Left ventricle myocardium inferior (tissue), 1 donor: ENCODE results near the gene ASIC2. TPM values are rescaled to one million over a fixed set of nuclear protein-coding genes. Genes with fewer than 3 reads are reported as not detected.

Source experiments
- DNase-seq: peaks from one replicate; pipeline ENCODE4 v3.0.0-alpha.2; 2020
- H3K27ac ChIP-seq: fragments of 200-600 bp; replicated peaks from 2 replicates; pipeline ENCODE4 v1.8.0; 2021
- H3K27me3 ChIP-seq: fragments of 200-600 bp; 2 replicates; pipeline ENCODE4 v1.8.0; 2021; ENCODE audit warnings: low read depth
- H3K36me3 ChIP-seq: fragments of 200-600 bp; 2 replicates; pipeline ENCODE4 v1.8.0; 2021
- H3K4me1 ChIP-seq: fragments of 200-600 bp; 2 replicates; pipeline ENCODE4 v1.8.0; 2021
- H3K4me3 ChIP-seq: fragments of 200-600 bp; 2 replicates; pipeline ENCODE4 v1.8.0; 2021; ENCODE audit warnings: mild to moderate bottlenecking, moderate library complexity
- H3K9me3 ChIP-seq: fragments of 200-600 bp; replicated peaks from 2 replicates; pipeline ENCODE4 v1.8.0; 2021
- CTCF ChIP-seq: fragments of 200-600 bp; IDR thresholded peaks from 2 replicates; pipeline ENCODE4 v1.8.0; 2021; ENCODE audit warnings: antibody characterized with exemption, mild to moderate bottlenecking, borderline replicate concordance
- intact Hi-C: fragments of 100-400 bp; cut with micrococcal nuclease; formaldehyde crosslinking; loops from one replicate; pipeline ENCODE4 v1.11.0; 2022
- total RNA-seq: library from RNA; stranded (reverse); fragmentation: NEBNext Ultra II Directional; extraction: Animal tissue kit (Norgen Biotek cat#: 25700); gene quantifications from one replicate; pipeline ENCODE4 v1.2.1, GENCODE V29; 2021
- donor health status: DM: no; HTN: yes; CAD: no; lungs with severe emphysema.

ASIC2 gene
- total RNA-seq, 1 donor from 2014 or later: not detected

- no peak for TF ChIP-seq CTCF
- Histone ChIP-seq H3K9me3 (no peaks in the 10 kb centered on the region), H3K27me3 (peaks cover 89% of the 10 kb centered on the region), H3K4me1 (no peaks in the 10 kb centered on the region), H3K4me3 (no peak overlapping the region), H3K36me3 (no peaks in the 10 kb centered on the region), H3K27ac (no peak overlapping the region)
- intact Hi-C loops: no loop called here
- no peak for DNase-seq
Observed at GRCh38 chr17:33116021-33116551, 177.0 kb downstream of the ASIC2 start.

- peaks cover 89% of the 10 kb centered on the region for H3K27me3 ChIP-seq
- H3K4me1 ChIP-seq: no peaks in the 10 kb centered on the region
- no peak overlapping the region for H3K27ac ChIP-seq
- H3K9me3 ChIP-seq: no peaks in the 10 kb centered on the region
- no peaks in the 10 kb centered on the region for H3K36me3 ChIP-seq
- intact Hi-C loops: no loop called here
- no peak for DNase-seq
- no peak overlapping the region for H3K4me3 ChIP-seq
- TF ChIP-seq CTCF: no peak
Observed at GRCh38 chr17:33115366-33115765, 177.7 kb downstream of the ASIC2 start.

- no peaks in the 10 kb centered on the region for H3K4me1 ChIP-seq
- H3K36me3 ChIP-seq: no peaks in the 10 kb centered on the region
- DNase-seq: no peak
- peaks cover 92% of the 10 kb centered on the region for H3K27me3 ChIP-seq
- H3K27ac ChIP-seq: no peak overlapping the region
- no peaks in the 10 kb centered on the region for H3K9me3 ChIP-seq
- no peak for TF ChIP-seq CTCF
- no peak overlapping the region for H3K4me3 ChIP-seq
- intact Hi-C loops: no loop called here
Observed at GRCh38 chr17:33113991-33114370, 179.1 kb downstream of the ASIC2 start.

- Histone ChIP-seq H3K27ac (no peak overlapping the region), H3K4me1 (no peaks in the 10 kb centered on the region), H3K9me3 (no peaks in the 10 kb centered on the region), H3K4me3 (no peak overlapping the region), H3K36me3 (no peaks in the 10 kb centered on the region), H3K27me3 (peaks cover 90% of the 10 kb centered on the region)
- TF ChIP-seq CTCF: no peak
- intact Hi-C loops: no loop called here
- no peak for DNase-seq
Observed at GRCh38 chr17:33113276-33113990, 179.7 kb downstream of the ASIC2 start.

- peaks cover 90% of the 10 kb centered on the region for H3K27me3 ChIP-seq
- no peak for TF ChIP-seq CTCF
- no peak for DNase-seq
- no peaks in the 10 kb centered on the region for H3K4me1 ChIP-seq
- no peak overlapping the region for H3K4me3 ChIP-seq
- no peaks in the 10 kb centered on the region for H3K36me3 ChIP-seq
- no peak overlapping the region for H3K27ac ChIP-seq
- intact Hi-C loops: no loop called here
- no peaks in the 10 kb centered on the region for H3K9me3 ChIP-seq
Observed at GRCh38 chr17:33112763-33113162, 180.3 kb downstream of the ASIC2 start.
